HT-29 (cell line): ENCODE measurements around the gene PSD4. TPM values are rescaled to one million over a fixed set of nuclear protein-coding genes. Genes with fewer than 3 reads are reported as not detected.

ENCODE experiments used
- DNase-seq: peaks from one replicate; pipeline ENCODE4 v3.0.0-alpha.2; 2015; ENCODE audit warnings: low spot score
- total RNA-seq: library from RNA; depleted of rRNA; stranded (reverse); fragments of >200 nt; shearing (Covaris generic); gene quantifications from 2 replicates; pipeline ENCODE4 v1.2.3, GENCODE V29; 2014

The PSD4 gene
- total RNA-seq, 1 experiment from 2014 or later, result 85.5 TPM

DNA sequence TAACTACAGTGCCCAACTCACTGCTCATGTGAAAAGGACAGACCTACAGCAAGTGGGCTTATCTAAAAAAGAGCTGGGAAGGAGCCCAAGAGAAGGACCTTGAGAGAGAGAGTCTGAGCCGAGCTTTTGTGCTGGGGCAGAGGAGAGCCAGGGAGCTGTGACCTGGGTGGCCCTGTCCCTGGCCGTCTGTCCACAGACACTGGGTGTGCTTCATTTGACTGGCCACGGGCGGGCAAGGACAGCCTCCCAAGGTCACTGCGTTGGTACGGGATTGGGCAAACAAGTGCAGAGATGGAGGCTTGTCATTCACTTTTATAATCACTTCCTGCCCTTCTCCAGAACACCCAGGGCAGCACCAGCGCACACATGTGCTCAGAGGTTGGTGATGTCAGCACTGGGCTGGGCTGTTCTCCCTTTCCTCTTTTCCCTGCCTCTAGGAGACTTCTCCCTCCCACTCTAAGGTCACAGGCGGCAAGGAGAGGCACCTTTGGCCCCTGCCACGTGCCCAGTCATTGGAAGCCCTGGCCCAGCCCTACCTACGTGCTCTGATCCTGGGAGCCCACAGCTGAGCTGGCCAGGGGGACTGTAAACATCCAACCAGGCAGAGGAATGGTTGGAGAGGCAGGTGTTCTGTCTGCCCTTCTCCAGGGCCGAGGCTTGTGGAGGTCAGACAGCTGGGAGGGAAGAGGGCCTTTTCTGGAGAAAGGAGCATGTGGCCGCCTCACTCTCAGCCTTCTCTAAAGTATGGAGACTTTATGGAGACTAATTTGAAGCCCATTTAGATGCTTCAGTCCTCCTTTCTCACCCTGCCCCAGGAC lies 6.4 kb upstream of the PSD4 start:
- DNase-seq, result peak; percentile 31

DNA sequence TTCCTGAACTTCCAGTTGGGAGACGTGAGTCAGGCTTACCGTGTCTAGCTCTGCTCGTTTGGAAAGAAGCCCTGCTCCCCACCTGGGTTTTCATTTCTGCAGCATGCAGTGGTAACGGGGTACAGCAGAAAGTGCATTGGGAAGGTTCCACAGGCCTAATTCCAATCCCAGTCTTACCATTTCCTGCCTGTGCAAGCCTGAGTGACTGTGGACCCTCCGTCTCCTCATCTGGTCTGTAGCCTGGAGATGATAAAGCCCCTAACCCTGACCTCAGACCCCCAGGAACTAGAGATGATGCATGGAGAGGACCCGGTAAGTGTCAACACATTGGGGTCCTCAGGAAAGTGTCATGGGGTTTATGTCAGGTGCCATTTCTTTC lies 5.8 kb upstream of the PSD4 start:
- DNase-seq, result no peak

DNA sequence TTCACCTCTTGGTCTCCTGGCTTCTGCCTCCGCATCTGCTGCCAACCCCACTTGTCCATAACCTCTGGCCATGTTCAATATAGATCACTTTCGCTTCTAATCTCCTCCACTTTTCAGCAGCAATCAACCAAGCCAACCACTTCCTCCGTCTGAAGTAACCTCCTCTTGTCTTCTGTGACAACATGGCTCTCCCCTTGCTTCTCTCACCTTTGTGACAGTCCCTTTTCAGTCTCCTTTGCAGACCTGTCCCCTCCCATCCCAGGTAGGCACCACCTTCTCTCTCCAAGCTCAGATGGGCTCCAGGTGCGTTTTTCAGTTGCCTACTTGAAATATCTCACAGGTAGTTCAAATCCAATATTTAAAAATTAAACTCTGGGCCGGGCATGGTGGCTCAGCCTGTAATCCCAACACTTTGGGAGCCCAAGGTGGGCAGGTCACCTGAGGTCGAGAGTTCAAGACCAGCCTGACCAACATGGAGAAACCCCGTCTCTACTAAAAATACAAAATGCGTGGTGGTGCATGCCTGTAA lies 4.7 kb upstream of the PSD4 start:
- no peak for DNase-seq

GRCh38 chr2:113169586-113169985 lies 4.2 kb upstream of the PSD4 start:
- DNase-seq, result no peak

- no peak for DNase-seq
Measured at GRCh38 chr2:113171334-113172075, 2.3 kb upstream of the PSD4 start.

GRCh38 chr2:113172721-113173541 lies 840 bp upstream of the PSD4 start:
- no peak for DNase-seq

GRCh38 chr2:113174376-113174750 lies 592 bp downstream of the PSD4 start:
- DNase-seq, result no peak

DNA sequence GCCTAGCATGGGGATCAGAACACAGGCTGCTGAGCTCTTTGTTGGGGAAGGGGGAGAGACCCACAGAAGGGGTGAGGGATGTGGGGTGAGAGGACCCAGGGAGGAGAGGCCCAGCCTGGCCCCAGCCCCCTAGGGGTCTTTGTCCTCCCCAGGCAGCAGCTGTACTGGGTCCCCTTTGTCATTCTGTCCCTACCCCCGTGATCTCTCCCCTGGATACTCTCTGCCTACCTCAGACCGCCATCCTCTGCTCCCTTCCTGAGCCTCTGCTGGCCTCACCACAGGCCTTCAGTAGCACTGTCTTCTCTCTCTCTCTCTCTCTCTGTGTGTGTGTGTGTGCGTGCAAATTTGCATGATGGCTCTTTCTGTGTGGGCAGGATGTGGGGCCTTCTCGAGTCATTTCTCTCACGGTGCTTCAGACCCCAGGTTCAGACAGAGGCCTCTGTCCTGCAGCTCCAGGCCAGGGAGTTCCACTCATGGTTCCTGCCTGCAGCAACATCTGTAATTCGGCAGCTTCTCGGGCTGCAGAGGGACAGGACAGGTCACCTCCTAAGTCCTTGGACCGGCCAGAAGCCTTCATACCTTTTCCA lies 1.4 kb downstream of the PSD4 start:
- DNase-seq, result no peak

- DNase-seq, result no peak
Measured at GRCh38 chr2:113175736-113176695, 2.2 kb downstream of the PSD4 start.

- no peak for DNase-seq
Measured at GRCh38 chr2:113176696-113177355, 3.1 kb downstream of the PSD4 start.

DNA sequence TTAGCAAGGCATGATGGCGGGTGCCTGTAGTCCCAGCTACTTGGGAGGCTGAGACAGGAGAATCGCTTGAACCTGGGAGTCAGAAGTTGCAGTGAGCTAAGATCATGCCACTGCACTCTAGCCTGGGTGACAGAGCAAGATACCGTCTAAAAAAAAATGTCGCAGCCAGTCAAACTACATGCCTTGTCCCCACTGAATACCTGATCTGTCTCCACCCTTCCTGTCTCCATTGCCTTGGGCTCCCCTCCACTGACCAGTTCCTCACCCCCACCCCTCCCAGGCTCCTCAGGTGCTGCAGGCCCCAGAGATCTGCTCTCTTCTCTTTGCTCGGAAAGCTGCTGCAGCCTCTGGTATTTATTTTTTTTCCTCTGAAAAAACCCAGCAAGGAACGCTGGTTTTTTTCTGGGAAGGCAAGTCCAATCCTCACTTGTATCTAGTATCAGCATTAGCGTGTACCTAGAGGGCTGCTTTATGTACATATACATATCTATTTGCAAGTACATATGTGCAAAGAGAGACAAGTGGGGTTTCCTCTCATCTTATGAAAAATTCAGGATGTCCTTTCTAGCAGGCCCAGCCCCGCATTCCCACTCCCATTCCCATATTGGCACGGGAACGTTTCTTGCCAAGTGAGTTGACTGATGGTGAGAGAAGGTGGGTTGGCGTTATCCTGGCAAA lies 4.4 kb downstream of the PSD4 start:
- DNase-seq, result no peak

DNA sequence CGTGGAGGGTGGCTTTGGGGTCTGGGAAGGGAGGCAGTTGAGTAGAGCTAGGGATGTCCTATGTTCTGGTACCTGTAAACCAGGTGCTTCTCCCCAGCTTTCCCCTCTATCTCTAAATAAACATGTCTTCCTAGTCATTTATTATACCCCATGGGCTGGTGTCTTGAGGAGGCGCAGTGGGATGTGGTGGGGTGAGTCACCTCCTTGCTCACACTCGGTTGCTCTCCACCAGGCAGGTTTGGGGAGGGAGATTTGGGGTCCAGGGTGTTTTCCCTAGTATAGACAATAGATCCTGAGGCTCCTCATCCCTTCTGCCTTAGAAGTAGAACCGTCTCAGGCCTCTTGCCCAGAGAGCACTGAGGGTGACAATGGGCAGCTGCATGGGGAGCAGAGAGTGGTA lies 5.1 kb downstream of the PSD4 start:
- no peak for DNase-seq

DNA sequence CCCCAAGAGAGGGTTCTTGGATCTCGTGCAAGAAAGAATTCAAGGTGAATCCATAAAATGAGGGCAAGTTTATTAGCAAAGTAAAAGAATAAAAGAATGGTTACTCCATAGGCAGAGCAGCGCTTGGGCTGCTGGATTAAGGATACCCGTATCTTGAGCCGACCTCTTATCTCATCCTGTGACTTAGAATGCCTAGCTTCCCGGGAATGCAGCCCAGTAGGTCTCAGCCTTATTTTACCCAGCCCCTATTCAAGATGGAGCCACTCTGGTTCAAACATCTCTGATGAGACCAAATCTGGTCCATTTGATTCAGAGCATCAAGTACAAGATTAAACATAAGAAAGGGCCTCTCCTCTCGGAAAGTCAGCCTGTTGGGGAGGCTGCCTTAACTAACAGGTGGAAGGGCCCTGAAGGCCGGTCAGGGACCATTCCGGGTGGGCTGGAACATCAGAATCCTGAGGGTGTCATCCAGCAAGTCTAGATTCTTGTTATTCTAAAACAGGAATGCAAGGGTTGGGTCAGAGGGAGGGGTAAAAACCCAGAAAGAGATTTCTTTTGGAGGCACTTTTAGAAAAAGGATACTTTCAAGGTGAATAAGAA lies 5.8 kb downstream of the PSD4 start:
- DNase-seq, result no peak

DNA sequence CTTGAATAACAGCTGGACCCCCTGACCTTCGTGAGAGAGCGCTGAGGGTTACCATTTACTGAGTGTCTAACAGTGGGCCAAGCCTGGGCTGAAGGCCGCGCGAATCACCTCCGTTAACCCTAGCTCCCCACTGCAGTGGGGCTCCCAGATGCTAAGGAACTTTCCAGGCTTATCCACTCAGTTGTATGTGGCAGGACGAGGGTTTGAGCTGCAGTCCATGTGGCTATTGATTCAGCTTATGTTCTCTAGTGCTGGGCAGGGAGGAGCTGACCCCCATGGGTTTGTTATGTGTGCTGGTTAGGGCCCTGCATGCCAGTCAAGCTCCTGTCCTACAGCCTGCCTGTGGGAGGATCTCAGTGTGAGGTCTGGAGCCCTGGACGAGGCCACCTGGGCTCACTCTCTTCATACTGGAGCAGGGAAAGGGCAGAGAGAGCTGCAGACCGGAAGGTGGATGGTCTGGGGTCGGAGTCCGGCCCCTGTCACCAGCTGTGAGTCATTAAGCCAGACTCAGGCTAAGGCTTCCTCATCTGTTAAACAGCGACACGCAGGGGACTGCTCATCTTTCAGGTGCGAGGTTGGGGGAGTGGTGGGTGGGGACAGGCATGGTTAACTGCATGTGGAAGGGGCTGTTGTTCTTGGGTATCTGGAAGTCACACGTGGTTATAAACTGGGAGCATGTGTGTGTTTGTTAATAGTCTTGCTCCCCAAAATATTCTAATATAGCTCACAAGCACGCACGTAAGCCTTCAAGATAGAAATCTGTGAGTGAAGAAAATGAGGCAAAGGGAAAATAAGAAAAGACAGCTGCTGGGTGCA lies 6.6 kb downstream of the PSD4 start:
- DNase-seq, result no peak

- DNase-seq, result no peak
Measured at GRCh38 chr2:113181258-113182051, 7.7 kb downstream of the PSD4 start.

DNA sequence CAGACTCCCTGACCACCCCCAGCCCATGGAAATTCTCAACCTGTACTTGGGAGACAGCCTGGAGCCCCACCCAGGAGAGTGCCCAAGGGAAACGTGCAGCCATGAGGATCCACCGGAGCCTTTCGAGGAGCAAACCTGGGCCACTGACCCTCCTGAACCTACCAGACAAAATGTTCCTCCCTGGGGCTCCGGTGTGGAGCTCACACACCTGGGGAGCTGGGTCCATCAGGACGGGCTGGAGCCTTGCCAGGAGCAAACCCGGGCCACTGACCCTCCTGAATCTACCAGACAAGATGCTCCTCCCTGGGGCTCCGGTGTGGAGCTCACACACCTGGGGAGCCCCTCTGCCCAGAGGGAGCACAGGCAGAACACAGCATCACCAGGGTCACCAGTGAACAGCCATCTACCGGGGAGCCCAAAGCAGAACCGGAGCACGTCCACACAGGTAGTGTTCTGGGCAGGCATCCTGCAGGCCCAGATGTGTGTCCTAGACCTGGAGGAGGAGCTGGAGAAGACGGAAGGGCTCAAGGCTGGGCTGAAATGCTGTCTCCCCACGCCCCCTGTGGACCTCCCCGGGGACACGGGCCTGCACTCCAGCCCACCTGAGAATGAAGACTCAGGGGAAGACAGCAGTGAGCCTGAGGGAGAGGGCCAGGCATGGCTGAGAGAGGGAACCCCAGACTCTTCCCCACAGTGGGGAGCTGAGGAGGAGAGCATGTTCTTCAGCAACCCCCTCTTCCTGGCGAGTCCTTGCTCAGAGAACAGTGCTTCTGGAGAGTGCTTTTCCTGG lies 8.9 kb downstream of the PSD4 start:
- DNase-seq, result no peak
